Fibroblast of villous mesenchyme (primary cell): ENCODE measurements around the gene DPM1. TPM values are rescaled to one million over a fixed set of nuclear protein-coding genes. Genes with fewer than 3 reads are reported as not detected.

Experiments used
- DNase-seq: peaks from one replicate; pipeline ENCODE4 v3.0.0-alpha.2; 2010; ENCODE audit warnings: low read depth
- H3K4me3 ChIP-seq: 2 replicates; pipeline ENCODE4 v1.5.1; 2011; ENCODE audit warnings: low read depth, mild to moderate bottlenecking, low read length
- total RNA-seq: library from RNA; depleted of rRNA; stranded (reverse); fragments of >200 nt; gene quantifications from 2 replicates; pipeline ENCODE4 v1.2.3, GENCODE V29; 2012
- TF ChIP-seq, protein P1 (sequence below): IDR thresholded peaks from 2 replicates; pipeline ENCODE4 v1.5.1; 2012; ENCODE audit warnings: low read depth, mild to moderate bottlenecking, low read length; ENCODE audit not compliant: insufficient read depth

Gene DPM1
- total RNA-seq, 1 donor: 62.6 TPM

DNA sequence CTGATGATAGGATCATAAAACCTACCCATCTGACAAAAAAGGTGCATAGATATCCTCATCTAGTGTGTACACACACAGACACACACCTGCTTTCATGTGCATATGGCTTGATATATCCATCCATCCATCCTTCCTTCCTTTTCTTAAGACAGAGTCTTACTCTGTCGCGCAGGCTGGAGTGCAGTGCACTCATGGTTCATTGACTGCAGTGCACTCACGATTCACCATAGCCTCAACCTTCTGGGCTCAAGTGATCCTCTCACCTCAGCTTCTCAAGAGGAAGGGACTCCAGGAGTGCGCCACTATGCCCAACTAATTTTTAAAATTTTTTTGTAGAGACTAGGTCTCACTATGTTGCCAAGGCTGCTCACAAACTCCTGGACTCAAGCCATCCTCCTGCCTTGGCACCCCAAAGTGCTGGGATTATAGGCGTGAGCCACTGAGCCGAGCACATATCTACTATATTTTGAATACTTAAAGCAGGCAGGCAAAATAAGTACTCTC lies 54.2 kb downstream of the DPM1 start:
- TF ChIP-seq, protein P1, sequence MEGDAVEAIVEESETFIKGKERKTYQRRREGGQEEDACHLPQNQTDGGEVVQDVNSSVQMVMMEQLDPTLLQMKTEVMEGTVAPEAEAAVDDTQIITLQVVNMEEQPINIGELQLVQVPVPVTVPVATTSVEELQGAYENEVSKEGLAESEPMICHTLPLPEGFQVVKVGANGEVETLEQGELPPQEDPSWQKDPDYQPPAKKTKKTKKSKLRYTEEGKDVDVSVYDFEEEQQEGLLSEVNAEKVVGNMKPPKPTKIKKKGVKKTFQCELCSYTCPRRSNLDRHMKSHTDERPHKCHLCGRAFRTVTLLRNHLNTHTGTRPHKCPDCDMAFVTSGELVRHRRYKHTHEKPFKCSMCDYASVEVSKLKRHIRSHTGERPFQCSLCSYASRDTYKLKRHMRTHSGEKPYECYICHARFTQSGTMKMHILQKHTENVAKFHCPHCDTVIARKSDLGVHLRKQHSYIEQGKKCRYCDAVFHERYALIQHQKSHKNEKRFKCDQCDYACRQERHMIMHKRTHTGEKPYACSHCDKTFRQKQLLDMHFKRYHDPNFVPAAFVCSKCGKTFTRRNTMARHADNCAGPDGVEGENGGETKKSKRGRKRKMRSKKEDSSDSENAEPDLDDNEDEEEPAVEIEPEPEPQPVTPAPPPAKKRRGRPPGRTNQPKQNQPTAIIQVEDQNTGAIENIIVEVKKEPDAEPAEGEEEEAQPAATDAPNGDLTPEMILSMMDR: no peak
- H3K4me3 ChIP-seq: no peak overlapping the region
- DNase-seq: no peak

DNA sequence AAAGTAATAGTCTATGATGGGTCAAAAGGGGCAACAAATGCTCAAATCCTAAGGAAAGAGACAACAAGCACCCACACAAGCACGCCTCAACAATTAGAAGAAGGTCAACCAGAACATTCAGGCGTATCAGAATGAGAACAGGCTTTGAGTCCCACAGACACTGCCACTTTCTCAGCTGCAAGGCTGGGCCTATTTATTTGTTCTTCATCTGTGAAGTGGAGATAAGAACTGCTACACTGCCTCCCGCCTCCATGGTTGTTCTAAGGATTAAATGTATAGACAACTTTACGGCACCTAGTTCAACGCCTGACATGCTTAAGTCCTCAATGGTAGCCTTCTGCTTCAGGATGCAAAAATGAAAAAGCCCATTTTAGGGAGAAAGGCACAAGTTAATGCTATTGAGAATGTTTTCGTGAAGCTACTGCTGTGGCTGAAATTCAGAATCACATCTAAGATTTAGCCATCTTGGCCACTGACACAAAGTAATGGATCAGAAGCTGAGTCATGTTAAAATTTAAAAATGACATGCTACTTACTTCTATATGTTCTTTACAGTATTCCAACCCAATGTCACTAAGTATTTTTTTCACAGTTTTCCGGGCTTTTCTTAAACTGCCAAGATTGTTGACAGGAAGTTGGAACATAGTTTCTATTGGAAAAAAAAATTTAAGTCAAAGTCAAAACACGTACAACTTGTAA lies 54.8 kb downstream of the DPM1 start:
- TF ChIP-seq, protein P1: no peak

DNA sequence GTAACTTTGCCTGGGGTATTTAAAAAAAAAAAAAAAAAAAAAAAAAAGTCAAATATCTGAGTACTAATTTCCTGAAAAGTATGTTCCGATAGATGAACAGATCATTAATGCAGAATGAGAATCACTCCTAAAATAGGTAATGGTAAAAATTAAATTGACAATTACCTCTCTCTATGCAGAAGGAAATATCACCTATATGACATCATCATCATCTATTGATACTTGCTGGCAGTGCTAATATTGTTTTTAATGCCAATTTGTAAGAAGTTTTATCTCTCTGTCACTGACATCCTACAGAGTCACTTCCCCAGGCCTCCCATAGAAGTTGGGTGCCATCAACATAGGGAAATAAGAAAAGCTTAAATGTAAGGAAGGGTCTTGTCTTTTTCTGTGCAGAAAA lies 57.0 kb downstream of the DPM1 start:
- no peak overlapping the region for H3K4me3 ChIP-seq
- TF ChIP-seq, protein P1: no peak
- no peak for DNase-seq

More for the DNA sequence above, 54.8 kb downstream of the DPM1 start:
- no peak overlapping the region for H3K4me3 ChIP-seq
- no peak for DNase-seq

DNA sequence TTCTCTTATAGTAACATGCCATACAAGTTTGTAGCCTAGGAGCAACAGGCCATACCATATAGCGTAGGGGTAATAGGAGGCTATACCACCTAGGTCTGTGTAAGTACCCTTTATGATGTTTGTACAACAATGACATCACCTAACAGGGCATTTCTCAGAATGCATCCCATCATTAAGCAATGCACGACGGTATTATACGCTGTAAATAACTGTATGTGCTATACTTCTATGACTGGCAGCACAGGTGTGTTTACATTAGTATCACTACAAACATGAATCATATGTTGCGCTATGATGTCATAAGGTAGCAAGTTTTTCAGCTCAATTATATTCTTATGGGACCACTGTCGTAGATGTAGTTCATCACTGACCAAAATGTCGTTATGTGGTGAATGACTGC lies 58.1 kb downstream of the DPM1 start:
- TF ChIP-seq, protein P1: no peak
- no peak for DNase-seq
- no peak overlapping the region for H3K4me3 ChIP-seq

DNA sequence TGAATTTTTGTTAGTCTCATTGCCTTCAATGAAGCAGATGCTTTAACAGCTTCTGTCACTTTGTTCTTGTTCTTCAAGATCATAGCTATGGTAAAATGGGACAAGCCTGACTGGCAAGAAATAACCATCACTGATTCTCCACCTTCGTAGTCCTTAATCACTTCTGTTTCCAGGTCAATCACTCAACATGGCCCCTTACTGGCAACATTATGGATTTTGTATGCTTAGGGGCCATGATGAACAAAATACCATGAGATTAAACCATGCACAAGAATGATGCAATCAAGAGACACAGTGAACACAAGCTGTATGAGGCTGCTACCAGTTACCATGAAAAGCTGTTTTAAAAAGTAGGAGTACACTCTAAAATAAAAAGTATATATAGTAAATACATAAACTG lies 59.9 kb downstream of the DPM1 start:
- H3K4me3 ChIP-seq: no peak overlapping the region
- TF ChIP-seq, protein P1: no peak
- DNase-seq: peak; percentile 30

DNA sequence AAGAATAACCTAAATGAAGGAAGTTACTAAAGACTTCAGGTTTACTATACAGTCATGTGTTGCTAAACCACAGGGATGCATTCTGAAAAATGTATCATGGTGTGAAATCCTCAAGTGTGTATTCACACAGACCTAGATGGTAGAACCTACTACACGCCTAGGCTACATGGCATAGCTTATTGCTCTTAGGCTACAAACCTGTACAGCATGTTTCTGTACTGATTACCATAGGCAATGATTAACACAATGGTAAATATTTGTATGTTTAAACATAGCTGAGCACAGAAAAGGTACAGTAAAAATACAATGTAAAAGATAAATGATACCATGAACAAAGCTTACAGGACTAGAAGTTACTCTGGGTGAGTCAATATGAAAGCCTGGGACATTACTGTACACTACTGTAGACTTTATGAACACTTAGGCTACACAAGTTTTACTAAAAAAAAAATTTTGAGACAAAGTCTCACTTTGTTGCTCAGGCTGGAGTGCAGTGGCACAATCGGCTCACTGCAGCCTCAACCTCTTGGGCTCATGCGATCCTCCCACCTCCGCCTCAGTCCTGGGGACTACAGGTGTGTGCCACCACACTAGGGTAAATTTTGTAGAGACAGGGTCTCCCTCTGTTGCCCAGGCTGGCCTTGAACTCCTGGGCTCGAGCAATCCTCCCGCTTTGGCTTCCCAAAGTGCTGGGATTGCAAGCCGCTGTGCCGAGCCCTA lies 63.1 kb downstream of the DPM1 start:
- TF ChIP-seq, protein P1: no peak
- no peak for DNase-seq
- no peak overlapping the region for H3K4me3 ChIP-seq
